NCI-H2196 treated with DMSO at 0.1 percent for 48 hours (cell line): ENCODE measurements around the gene HAP1.
"Not testable (repeated sequence)": the region's sequence is repeated elsewhere in the genome, so short reads cannot be mapped to it uniquely, and the experiment has no call there.

Source experiments
- DNase-seq: peaks from one replicate; lab custom pipeline; 2025; ENCODE audit not compliant: unreplicated experiment; lab: John Stamatoyannopoulos, UW

The HAP1 gene, protein sequence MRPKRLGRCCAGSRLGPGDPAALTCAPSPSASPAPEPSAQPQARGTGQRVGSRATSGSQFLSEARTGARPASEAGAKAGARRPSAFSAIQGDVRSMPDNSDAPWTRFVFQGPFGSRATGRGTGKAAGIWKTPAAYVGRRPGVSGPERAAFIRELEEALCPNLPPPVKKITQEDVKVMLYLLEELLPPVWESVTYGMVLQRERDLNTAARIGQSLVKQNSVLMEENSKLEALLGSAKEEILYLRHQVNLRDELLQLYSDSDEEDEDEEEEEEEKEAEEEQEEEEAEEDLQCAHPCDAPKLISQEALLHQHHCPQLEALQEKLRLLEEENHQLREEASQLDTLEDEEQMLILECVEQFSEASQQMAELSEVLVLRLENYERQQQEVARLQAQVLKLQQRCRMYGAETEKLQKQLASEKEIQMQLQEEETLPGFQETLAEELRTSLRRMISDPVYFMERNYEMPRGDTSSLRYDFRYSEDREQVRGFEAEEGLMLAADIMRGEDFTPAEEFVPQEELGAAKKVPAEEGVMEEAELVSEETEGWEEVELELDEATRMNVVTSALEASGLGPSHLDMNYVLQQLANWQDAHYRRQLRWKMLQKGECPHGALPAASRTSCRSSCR

DNA sequence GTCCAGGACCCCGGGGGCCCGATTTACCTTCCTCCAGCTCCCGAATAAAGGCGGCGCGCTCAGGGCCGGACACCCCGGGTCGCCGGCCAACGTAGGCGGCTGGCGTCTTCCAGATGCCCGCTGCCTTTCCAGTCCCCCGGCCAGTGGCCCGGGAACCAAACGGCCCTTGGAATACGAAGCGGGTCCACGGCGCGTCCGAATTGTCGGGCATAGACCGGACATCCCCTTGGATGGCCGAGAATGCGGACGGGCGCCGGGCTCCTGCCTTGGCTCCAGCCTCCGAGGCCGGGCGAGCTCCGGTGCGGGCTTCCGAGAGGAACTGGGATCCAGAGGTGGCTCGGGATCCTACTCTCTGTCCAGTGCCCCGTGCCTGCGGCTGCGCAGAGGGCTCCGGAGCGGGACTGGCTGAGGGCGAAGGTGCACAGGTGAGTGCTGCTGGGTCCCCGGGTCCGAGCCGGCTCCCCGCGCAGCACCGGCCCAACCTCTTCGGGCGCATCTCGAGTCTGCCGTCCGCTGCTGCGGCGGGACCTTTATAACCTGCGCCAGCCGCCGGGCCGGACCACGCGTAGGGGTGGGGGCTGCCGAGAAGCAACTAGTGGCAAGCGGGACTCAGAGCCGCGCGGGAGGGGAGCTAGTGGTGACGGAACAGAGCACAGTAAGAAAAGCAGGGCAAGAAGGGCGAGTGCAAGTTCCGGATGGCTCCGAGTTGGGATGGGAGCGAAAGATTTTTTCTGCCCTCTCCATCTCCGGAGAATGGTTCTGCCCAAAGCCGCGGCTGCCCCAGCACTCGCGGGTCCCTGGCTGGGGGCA lies at the start of gene HAP1:
HAP1 (minus strand) TSS at position 505 of the 810 bp plus-strand sequence; CDS start at position 496, 9 bp downstream.
- DNase-seq = no peak

DNA sequence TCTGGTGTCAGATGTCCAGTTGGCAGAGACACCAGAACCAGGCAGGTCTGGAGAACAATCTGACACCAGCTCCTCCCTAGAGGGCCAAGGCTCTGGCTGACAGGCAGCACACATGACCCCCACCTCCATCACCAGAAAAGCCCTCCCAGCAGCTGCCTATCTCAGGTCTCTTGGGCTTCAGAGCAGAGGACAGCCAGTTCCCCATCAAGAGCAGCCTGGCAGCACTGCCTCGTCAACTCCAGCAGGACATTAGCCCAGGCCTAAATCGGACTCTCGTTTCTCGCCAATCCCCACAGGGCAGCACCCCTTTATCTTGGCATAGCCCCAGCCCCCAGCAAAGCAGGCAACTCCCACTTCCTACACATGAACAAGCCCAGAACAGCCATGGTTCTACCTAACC lies 47.7 kb upstream of the HAP1 start:
- no peak for DNase-seq

DNA sequence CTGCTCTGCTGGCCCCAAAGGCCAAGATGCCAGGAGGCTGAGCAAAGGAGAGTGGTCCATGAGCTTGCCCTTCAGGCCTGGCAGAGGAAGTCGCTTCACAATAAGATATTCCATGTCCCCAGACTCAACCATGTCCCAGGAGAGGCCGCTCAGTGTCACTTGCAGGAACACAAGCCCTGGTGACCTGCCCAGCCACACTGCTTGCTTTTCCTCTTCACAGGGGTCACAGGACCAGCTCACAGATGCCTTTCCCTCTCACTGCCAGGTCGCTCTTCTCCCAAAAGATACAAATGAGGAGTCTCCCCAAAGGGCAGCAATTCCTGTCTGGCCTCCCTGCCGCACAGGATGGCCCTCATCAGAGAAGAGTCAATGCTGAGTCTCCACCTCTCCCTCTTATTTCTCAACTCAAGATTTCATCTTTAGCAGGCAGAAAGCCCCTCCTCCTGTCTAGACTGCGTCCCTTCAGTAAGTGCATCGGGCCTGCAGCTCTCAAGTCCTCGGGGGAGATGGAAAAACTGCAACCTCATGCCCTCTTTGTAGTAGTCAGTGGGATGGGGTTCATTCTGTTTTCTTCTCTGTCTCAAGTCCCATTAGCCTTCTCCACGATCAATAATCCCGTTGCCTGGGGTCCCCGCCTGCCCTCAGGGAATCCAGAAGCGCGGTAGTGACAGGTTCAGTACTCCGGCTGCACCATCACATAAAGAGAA lies 47.1 kb upstream of the HAP1 start:
- no peak for DNase-seq

DNA sequence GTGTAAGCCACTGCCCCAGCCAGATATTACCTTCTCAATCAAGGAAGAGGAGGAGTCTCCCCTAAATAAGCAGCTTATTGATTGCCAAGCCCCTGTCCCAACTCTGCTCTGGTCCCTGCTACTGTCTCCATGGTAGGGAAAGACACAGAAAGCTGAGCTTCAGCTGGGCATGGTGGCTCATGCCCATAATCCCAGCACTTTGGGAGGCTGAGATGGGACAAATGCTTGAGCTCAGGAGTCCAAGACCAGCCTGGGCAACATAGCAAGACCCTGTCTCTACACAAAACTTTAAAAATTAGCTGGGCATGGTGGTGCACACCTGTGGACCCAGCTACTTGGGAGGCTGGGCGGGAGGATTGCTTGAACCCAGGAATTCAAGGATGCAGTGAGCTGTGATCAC lies 45.5 kb upstream of the HAP1 start:
- DNase-seq = no peak

DNA sequence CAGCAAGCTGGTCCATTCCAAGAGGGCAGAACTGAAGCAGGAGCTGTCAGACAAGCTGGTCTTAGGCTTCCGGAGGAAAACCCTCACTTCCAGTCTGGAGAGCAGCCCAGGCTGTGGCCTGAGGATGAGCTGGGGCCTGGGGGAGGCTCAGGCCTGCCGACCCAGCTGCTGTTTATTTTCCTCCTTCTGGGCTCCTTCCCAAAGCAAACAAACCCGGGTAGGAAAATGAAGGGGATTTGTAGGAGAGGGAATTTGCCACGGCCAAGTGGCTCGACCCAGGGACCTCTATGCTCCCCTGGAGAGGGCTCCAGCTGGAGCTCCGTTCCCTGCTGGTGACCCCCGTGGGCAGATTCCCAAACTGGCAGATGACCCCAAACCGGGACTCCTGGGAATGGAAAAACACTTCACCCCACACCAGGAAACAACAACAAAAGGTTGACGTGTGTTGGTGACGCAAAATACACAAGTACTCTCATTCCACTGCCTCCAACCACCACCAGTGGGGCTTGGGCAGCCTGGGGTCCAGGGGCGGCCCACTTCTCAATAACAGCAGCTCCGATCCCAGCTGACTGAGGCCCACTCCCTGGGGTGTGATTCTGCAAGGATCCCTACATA lies 43.2 kb upstream of the HAP1 start:
- DNase-seq = peak; percentile 62

DNA sequence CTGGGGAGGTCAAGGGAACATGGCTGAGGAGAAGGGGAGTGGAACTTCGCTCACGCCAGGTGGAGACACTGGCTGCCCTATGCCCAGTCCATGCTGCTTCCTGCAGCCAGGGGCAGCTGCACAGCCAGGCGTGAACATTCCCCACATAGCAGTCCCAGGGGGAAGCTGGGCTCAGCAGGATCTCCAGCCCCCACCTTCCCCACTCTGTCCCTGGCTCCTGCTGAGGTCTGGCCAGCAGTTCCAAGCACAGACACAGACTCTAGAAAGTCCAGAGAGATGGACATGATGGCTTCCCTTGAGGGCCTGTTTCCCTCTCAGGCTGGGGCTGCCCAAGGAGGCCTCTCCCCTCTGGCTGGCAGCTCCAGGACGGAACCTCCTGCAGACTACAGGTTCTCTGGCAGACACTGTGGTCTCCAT lies 42.7 kb upstream of the HAP1 start:
- no peak for DNase-seq

DNA sequence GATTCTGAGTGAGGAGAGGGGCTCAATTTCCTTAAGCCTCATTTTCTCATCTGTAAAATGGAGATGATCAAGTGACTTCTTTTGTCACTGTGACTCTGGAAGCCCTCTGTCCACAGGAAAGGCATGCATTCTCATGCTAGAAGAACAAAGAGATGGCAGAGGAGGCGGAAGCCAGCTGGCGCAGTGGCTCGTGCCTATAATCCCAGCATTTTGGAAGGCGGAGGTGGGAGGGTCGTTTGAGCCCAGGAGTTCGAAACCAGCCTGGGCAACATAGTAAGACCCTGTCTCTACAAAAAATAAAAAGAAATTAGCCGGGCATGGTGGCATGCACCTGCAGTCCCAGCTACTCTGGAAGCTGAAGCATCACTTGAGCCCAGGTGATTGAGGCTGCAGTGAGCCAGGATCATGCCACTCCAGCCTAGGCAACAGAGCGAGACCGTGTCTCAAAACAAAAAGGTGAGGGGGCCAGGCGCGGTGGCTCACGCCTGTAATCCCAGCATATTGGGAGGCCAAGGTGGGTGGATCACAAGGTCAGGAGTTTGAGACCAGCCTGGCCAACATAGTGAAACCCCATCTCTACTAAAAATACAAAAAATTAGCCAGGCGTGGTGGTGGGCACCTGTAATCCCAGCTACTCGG lies 41.9 kb upstream of the HAP1 start:
- not testable (repeated sequence) for DNase-seq

DNA sequence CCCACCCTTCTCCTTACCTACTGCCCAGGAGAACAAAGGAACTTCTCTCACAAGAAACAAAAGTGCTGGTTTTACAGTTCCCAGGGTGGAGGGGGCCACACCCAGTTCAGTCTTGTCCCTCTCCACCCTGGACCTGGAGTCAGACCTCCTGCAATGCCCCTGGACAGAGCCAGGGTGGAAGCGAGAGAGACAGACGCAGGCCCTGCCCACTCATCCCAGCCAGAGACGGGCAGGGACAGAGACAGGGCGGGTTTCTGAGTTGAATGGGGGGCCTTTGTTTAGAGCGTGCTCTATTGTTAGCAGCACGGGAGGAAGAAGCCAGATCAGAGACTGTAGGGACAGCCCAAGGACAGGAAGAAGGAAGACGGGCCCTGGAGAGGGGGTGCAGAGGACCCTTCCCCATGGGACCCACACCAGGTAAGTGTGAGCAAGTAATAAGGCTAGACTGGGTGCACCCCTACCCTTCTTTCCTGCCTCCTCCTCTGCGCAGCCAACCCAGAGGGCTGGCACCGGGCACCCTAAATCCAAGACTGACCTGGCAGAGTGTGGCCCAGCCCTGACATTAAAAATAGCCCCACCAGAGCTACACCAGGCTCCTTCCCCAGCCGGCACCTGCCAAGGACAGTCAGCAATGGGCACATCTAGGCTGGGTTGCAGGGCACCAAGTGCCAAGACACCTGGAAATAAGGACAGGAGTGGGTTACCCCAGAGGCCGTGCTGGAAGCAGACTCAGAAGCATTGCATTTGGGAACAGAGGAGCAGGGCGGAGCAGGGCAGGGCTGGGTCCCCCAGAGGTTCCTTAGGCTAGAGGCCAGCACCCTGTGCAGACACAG lies 41.2 kb upstream of the HAP1 start:
- no peak for DNase-seq

DNA sequence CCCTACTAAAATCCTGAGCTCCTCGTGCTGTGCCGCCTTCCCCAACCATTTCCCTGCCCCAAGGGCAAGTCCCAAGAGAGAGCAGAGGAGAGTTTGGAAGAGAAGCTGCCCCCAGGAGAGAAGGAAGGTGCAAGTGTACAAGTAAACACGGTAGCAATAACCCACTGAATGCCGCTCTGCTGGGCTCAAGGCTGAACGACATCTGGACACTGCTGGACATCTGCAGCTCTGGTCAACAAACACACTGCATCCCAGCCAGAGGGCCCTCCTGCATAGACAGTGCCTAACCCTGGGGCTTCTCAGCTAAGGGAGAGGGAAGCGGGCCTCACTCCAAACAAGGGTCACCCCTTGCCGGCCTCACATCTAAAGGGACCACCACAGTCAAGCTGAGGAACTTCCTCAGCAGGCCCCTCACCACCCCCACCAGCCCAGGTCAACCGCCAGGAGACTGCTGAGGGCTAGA lies 39.3 kb upstream of the HAP1 start:
- no peak for DNase-seq

DNA sequence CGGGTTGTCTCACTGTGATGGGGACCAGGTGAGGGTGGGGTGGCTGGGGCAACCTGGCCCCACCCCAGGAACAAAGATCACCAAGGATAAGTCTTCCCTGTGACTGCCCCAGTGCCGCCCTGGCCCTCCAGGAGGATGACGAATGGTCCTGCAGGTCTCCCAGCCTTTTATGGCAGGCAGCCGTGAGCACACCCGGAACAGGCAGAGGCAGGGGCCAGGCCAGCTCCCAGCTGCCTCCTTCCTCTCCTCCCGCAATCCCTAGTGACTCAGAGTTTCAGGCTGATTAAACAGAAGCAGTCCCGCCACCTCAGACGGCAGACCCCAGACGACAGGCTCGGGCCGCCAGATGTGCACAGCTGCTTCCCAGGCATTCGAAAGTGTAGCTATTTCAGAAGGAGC lies 38.7 kb upstream of the HAP1 start:
- no peak for DNase-seq

DNA sequence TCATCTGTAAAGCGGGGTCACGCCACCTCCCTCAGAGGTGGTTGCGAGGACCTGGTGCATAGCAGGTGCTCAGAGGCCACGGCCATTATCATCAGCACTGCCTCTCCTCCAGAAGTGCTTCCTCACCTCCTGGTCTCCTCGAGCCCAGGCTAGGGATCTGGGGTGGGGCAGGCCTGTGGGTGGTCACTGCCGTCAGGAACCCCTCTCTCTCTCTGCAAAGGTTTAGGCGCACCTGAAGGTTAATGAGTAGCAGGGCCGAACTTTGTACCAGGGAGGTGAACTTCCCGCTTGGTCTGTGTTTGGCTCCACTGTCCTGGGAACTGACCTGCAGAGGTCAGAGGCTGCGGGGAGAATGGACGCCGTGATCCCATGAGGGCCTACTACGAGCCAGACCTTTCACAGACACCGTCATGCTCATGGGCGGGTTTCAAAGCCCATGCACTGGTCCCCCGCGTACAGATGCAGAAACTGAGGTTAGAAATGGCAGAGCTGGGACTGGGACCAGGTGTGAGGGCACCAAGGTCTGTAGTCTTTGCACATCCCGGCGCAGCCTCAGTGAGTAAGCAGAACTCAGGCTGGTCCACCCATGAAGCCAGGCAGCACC lies 38.2 kb upstream of the HAP1 start:
- DNase-seq = no peak

DNA sequence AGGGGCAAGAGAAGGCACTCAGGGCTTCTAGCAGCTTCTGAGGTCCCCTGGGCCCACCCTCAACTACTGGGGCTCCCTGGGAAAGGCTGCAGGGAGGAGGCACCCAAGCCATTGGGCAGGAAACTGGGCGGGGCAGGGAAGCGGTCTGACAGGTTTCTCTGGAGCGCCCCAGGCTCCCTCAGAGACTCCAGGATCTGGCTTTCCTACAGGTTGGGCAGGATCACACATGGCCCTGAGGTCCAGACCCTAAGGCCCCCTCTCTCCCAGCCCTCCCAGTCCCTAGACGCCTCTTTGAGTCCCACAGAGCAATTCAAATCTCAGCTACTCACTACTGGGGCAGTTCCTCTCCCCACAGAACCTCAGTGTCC lies 37.8 kb upstream of the HAP1 start:
- no peak for DNase-seq

DNA sequence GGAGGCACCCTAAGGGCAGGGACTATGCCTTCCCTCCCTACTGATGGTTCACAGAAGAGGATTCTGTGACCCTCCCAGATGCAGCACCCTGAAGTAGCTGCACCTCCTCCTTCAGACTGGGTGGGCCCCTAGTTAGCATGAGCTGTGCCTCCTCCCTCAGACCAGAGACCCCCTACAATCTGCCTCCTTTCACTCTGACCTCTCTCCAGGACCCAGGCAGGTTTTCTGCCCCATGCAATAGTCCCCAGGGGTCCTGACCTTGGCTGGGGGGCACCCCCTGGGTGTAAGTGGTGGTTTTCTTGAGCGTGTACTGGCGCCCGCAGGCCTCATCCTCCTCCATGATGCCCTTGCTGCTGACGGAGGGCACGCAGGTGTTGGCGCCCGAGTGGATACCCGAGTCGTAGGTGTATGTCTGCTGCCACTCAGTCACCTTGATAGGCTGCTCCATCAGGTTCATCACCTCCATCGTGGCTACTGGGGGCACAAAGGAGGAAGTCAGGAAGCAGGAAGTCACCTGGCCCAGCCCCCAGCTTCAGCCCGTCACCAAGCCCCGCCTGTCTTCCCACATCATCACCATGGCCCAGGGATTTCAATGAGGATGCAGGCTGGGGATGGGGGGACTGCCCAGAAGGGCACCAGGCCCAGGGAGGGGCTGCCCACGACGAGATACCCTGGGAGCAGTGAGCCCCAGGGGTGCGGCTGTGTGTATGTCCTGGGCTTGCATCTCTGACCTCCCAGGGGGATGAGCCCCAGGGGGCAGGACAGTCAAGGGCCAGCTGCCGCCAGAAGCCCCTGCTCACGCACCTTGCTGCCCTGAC lies 37.2 kb upstream of the HAP1 start:
- DNase-seq = no peak

DNA sequence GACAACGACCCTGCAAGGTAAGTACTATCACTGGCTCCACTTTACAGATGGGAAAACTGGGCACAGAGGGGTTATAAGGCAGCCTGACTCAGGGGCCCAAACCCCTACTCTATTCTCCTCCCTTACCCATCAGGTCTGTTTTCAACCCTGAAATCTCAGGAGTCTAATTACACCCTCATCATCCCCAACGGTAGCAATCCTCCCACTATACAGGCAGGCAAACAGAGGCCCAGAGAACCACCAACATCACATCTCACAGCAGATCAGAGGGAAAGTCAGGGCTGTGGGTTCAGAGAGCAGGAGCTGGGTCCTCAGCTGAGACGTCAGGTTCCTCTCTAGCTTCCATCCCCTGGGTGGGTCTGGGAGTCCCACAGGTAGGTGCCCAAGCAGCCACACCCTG lies 35.5 kb upstream of the HAP1 start:
- DNase-seq = no peak

DNA sequence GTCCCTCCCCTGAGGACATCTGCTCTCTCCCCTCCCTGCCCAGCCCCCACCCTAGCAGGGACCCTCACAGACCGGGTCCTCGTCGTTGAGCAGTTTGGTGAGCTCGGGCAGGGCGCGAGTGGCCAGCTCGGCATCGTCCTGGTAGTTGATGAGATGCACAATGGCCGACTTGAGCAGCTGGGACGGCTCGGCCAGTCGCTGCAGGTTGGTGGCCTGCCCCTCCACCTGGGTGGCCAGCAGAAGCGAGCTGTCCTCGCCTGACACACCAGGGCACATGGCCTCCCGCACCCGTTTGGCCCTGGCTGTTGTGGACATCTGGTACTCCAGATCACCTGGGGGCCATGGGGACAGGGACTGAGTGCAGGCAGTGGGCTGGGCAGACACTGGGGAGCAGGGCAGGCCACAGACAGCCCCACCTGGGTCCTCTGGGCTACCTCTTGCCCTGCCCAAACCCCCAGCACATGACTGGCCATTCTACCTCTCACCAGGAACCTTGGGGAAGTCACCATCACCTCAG lies 35.0 kb upstream of the HAP1 start:
- DNase-seq = no peak

DNA sequence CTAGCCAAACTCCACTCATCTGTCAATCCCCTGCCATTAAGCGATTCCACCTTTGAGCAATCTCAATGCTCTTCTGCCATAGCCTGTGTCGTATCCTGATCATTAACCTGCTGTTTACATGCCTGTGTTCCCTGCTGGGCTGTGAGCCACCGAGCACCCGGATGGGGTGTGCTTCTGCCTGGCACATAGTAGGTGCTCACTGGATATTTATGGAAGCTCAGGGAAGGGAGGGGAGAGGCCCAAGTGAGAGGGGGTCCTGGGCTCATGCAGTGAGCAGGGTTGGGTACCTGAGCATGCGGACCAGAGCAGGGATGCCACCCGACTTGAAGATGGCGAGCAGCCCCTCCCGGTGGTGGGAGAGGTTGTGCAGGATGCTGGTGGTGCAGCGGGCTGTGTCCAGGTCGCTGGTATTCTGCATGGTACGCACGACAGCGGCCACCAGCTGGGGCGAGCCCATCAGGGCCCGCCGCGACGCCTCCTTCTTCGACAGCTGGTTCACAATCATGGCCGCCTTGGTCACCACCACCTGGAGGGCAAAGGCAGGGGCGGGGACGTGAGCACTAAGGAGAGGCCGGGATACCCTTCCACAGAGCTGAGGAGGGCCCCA lies 34.3 kb upstream of the HAP1 start:
- no peak for DNase-seq

DNA sequence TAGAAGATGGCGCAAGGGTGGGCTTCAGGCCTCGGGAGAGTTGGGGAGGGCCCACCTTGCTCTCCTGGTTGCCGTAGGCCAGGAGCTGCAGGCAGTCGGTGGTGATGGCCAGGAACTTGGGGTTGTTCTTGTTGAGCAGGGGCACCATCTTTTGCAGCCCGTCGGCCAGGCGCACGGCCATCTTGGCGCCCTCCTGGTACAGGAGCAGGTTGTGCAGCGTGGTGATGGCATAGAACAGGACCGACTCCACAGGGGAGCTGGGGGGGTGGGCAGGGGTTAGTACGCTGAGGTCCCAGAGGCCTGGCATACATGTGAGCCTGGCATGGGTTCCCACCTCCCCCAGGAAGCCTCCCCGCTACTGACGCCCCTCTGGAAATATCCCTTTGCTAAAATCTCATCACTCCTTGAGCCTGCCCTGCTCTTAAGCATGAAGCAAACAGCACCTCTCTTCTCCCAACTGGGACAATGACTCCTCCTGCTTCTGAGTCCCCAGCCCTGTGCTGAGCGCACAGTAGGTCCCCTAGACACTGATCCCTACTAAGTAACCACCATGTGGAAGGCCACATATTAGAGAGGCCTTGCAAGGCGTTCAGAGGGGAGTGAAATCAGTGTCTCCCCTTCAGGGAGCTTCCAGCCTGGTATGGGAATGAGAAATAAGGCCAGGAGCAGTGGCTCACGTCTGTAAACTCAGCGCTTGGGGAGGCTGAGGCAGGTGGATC lies 33.0 kb upstream of the HAP1 start:
- no peak for DNase-seq
